Anterior cingulate cortex (tissue), 58 donors: ENCODE data around the gene COL4A2.

Experiments
- DNase-seq, 58 donors: peaks; one replicate each; lab custom pipeline; 2025; lab: John Stamatoyannopoulos, UW

Gene COL4A2

GRCh38 chr13:110289174-110289573 is 17.9 kb upstream of the COL4A2 start:
- DNase-seq: no peak

GRCh38 chr13:110289661-110290060 is 17.4 kb upstream of the COL4A2 start:
- no peak for DNase-seq

- DNase-seq: no peak
Observed at GRCh38 chr13:110290153-110290552, 16.9 kb upstream of the COL4A2 start.

- no peak for DNase-seq
Observed at GRCh38 chr13:110290826-110291225, 16.3 kb upstream of the COL4A2 start.

GRCh38 chr13:110291286-110291685 is 15.8 kb upstream of the COL4A2 start:
- no peak for DNase-seq

GRCh38 chr13:110293037-110293436 is 14.0 kb upstream of the COL4A2 start:
- DNase-seq: no peak

GRCh38 chr13:110293649-110294048 is 13.4 kb upstream of the COL4A2 start:
- DNase-seq: no peak

GRCh38 chr13:110294146-110294545 is 12.9 kb upstream of the COL4A2 start:
- no peak for DNase-seq

GRCh38 chr13:110294622-110295021 is 12.5 kb upstream of the COL4A2 start:
- no peak for DNase-seq

- DNase-seq: no peak
Observed at GRCh38 chr13:110297011-110297410, 10.1 kb upstream of the COL4A2 start.

GRCh38 chr13:110297766-110298504 is 9.1 kb upstream of the COL4A2 start:
- no peak for DNase-seq

GRCh38 chr13:110298505-110299282 is 8.4 kb upstream of the COL4A2 start:
- DNase-seq: no peak

GRCh38 chr13:110299283-110299840 is 7.7 kb upstream of the COL4A2 start:
- no peak for DNase-seq

GRCh38 chr13:110300090-110300815 is 6.8 kb upstream of the COL4A2 start:
- no peak for DNase-seq

- no peak for DNase-seq
Observed at GRCh38 chr13:110301083-110301482, 6.0 kb upstream of the COL4A2 start.

GRCh38 chr13:110301606-110302553 is 5.2 kb upstream of the COL4A2 start:
- DNase-seq: no peak

- no peak for DNase-seq
Observed at GRCh38 chr13:110302997-110303396, 4.1 kb upstream of the COL4A2 start.

GRCh38 chr13:110303644-110304043 is 3.4 kb upstream of the COL4A2 start:
- DNase-seq: no peak

GRCh38 chr13:110304256-110304655 is 2.8 kb upstream of the COL4A2 start:
- no peak for DNase-seq

- no peak for DNase-seq
Observed at GRCh38 chr13:110305001-110305400, 2.1 kb upstream of the COL4A2 start.
